HepG2 (cell line): ENCODE measurements around the gene SHF. TPM values are rescaled to one million over a fixed set of nuclear protein-coding genes. Genes with fewer than 3 reads are reported as not detected.

Source experiments
- MAFF ChIP-seq: IDR thresholded peaks from 2 replicates; pipeline ENCODE4 v1.6.1; 2011; ENCODE audit warnings: low read depth, low read length, improper control_type of control experiment
- MEF2D ChIP-seq: sonication (generic); formaldehyde crosslinking; IDR thresholded peaks from 2 replicates; pipeline ENCODE4 v1.5.1; 2020; ENCODE audit warnings: mild to moderate bottlenecking, missing genetic modification reagents
- MXD4 ChIP-seq: IDR thresholded peaks from 2 replicates; pipeline ENCODE4 v1.6.1; 2016; ENCODE audit warnings: mild to moderate bottlenecking, missing biosample characterization, missing genetic modification reagents
- PAF1 ChIP-seq: IDR thresholded peaks from 2 replicates; pipeline ENCODE4 v1.6.1; 2016; ENCODE audit warnings: missing genetic modification reagents, missing compliant biosample characterization
- SMARCE1 ChIP-seq: fragments of 450-650 bp; IDR thresholded peaks from 2 replicates; pipeline ENCODE4 v1.6.1; 2017; ENCODE audit warnings: borderline replicate concordance
- ZMYM4 ChIP-seq: sonication (generic); formaldehyde crosslinking; IDR thresholded peaks from 2 replicates; pipeline ENCODE4 v1.8.1; 2023; ENCODE audit warnings: mild to moderate bottlenecking, missing genetic modification reagents
- ZNF17 ChIP-seq: sonication (generic); formaldehyde crosslinking; IDR thresholded peaks from 2 replicates; pipeline ENCODE4 v1.5.0; 2020; ENCODE audit warnings: mild to moderate bottlenecking, missing genetic modification reagents
- ZSCAN9 ChIP-seq: IDR thresholded peaks from 2 replicates; pipeline ENCODE4 v1.6.1; 2016; ENCODE audit warnings: borderline replicate concordance
- polyA plus RNA-seq, 8 experiments: library from polyadenylated mRNA; depleted of rRNA in 3 of 8; stranded (reverse) in 7 of 8; unstranded in 1 of 8; fragments of >200 nt; fragmentation: Illumina TruSeq in 4 of 8; extraction: Trizol in 4 of 8; gene quantifications; 2 replicates each; pipeline versions ENCODE4 v1.2.1 to v1.2.3, GENCODE V29; 2011 to 2016; ENCODE audit warnings: low read depth in 4 of 8, missing spikeins in 1 of 8, mixed read lengths in 1 of 8; ENCODE audit not compliant: insufficient read depth in 1 of 8
- total RNA-seq, 5 experiments: library from RNA; depleted of rRNA; stranded (reverse); fragments of >200 nt; fragmentation: Illumina TruSeq; extraction: Trizol; gene quantifications; 2 replicates each; pipeline ENCODE4 v1.2.3, GENCODE V29; 2016; ENCODE audit warnings: low read depth in 1 of 5
- TF ChIP-seq, protein P1 (sequence below): sonication (generic); formaldehyde crosslinking; IDR thresholded peaks from 2 replicates; pipeline ENCODE4 v1.4.0; 2020; ENCODE audit warnings: mild to moderate bottlenecking, missing genetic modification reagents
- TF ChIP-seq, protein P2 (sequence below): sonication (generic); formaldehyde crosslinking; IDR thresholded peaks from 2 replicates; pipeline ENCODE4 v1.9.0; 2021; ENCODE audit warnings: missing genetic modification reagents, borderline replicate concordance
- TF ChIP-seq, protein P3 (sequence below): sonication (generic); formaldehyde crosslinking; IDR thresholded peaks from 2 replicates; pipeline ENCODE4 v1.4.0; 2020; ENCODE audit warnings: missing genetic modification reagents
- TF ChIP-seq, protein P4 (sequence below): sonication (generic); formaldehyde crosslinking; IDR thresholded peaks from 2 replicates; pipeline ENCODE4 v1.4.0; 2020; ENCODE audit warnings: low read depth, mild to moderate bottlenecking, missing genetic modification reagents

The SHF gene
- total and polyA plus RNA-seq, 2 of the 13 experiments (the other 11 are each of a cell fraction or from before 2014, with no cell fraction given): 20.9 to 25.5 TPM

DNA sequence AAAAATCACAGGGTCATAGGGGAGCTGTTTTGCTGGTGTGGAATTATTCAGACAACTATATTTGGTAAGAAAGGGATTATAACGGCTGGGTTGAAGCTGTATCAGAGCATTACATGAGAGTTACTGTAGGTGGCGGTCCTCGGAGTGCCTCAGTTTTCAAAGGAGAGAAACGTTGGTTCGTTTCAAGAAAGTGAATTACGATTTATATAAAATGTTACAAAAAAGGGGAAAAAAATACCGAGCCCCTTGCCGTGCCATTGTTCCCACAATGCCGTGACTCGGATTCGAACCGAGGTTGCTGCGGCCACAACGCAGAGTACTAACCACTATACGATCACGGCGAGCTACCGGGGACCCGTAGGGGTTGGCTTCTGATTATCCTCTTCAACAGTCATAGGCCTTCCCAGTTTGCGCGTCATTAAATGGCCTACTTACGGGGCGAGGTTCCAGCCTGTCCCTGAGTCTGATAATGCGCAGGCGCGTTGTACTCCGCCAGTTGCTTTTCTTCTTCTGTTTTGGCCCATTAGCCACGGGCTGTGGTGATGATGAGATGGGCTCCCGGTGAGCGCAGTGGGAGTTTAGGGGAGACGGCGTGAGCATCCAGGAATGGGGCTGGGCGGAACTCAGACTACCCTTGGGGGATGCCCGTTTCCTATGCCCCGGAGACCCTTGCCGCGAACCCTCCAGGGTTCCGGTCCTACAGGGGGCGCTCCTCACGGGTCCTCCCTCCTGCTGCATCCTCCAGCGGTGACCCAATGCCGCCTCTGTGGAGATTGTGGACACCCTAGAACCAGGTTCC is 10.8 kb upstream of the SHF start (continued):
- TF ChIP-seq, protein P1, sequence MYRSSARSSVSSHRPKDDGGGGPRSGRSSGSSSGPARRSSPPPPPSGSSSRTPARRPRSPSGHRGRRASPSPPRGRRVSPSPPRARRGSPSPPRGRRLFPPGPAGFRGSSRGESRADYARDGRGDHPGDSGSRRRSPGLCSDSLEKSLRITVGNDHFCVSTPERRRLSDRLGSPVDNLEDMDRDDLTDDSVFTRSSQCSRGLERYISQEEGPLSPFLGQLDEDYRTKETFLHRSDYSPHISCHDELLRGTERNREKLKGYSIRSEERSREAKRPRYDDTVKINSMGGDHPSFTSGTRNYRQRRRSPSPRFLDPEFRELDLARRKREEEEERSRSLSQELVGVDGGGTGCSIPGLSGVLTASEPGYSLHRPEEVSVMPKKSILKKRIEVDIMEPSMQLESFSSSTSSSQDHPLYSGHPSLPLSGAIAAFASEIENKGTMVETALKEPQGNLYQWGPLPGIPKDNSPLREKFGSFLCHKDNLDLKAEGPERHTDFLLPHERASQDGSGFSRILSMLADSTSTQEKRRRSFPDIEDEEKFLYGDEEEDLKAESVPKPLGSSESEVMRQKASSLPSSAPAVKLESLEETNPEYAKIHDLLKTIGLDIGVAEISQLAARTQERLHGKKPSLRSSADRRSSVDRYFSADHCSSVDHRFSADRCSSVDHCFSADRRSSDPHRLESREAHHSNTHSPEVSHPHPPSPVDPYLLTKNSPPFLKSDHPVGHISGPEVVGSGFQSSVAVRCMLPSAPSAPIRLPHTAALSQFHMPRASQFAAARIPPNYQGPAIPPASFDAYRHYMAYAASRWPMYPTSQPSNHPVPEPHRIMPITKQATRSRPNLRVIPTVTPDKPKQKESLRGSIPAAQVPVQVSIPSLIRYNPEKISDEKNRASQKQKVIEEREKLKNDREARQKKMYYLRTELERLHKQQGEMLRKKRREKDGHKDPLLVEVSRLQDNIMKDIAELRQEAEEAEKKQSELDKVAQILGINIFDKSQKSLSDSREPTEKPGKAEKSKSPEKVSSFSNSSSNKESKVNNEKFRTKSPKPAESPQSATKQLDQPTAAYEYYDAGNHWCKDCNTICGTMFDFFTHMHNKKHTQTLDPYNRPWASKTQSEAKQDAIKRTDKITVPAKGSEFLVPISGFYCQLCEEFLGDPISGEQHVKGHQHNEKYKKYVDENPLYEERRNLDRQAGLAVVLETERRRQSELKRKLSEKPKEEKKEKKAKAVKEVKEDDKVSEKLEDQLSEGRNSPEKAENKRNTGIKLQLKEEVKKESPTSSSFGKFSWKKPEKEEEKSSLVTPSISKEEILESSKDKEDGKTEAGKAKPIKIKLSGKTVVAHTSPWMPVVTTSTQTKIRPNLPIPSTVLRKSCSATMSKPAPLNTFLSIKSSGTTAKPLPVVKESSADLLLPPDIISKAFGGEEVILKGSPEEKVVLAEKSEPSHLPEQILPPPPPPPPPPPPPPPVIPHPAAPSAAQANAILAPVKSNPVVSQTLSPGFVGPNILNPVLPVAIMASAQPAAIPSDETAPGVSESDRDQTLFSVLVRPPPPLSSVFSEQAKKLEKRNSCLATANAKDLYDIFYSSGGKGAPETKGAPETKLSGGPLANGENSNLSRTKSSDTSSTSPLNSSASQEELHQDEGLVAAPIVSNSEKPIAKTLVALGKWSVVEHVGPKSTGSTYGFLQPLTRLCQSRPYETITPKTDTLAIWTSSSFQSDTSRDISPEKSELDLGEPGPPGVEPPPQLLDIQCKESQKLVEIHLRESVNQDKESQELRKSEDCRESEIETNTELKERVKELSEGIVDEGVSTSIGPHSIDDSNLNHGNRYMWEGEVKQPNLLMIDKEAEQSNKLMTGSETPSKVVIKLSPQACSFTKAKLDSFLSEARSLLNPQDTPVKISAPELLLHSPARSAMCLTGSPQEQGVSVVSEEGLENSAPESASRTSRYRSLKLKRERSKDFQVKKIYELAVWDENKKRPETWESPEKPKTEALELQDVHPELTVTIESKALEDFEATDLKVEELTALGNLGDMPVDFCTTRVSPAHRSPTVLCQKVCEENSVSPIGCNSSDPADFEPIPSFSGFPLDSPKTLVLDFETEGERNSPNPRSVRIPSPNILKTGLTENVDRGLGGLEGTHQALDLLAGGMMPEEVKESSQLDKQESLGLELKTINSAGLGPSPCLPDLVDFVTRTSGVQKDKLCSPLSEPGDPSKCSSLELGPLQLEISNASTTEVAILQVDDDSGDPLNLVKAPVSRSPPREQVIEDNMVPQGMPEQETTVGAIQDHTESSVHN (CRISPR knock-in tag): no peak
- TF ChIP-seq SMARCE1 (no peak), MXD4 (no peak), PAF1 (no peak), MEF2D (peak; percentile 35), ZSCAN9 (0 out of 2 replicates have a peak, but pooled peaks have one; percentile 48), ZNF17 (CRISPR knock-in tag) (no peak), ZMYM4 (peak; percentile 76), MAFF (no peak)
- TF ChIP-seq, protein P2, sequence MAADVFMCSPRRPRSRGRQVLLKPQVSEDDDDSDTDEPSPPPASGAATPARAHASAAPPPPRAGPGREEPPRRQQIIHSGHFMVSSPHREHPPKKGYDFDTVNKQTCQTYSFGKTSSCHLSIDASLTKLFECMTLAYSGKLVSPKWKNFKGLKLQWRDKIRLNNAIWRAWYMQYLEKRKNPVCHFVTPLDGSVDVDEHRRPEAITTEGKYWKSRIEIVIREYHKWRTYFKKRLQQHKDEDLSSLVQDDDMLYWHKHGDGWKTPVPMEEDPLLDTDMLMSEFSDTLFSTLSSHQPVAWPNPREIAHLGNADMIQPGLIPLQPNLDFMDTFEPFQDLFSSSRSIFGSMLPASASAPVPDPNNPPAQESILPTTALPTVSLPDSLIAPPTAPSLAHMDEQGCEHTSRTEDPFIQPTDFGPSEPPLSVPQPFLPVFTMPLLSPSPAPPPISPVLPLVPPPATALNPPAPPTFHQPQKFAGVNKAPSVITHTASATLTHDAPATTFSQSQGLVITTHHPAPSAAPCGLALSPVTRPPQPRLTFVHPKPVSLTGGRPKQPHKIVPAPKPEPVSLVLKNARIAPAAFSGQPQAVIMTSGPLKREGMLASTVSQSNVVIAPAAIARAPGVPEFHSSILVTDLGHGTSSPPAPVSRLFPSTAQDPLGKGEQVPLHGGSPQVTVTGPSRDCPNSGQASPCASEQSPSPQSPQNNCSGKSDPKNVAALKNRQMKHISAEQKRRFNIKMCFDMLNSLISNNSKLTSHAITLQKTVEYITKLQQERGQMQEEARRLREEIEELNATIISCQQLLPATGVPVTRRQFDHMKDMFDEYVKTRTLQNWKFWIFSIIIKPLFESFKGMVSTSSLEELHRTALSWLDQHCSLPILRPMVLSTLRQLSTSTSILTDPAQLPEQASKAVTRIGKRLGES: no peak
- TF ChIP-seq, protein P3, sequence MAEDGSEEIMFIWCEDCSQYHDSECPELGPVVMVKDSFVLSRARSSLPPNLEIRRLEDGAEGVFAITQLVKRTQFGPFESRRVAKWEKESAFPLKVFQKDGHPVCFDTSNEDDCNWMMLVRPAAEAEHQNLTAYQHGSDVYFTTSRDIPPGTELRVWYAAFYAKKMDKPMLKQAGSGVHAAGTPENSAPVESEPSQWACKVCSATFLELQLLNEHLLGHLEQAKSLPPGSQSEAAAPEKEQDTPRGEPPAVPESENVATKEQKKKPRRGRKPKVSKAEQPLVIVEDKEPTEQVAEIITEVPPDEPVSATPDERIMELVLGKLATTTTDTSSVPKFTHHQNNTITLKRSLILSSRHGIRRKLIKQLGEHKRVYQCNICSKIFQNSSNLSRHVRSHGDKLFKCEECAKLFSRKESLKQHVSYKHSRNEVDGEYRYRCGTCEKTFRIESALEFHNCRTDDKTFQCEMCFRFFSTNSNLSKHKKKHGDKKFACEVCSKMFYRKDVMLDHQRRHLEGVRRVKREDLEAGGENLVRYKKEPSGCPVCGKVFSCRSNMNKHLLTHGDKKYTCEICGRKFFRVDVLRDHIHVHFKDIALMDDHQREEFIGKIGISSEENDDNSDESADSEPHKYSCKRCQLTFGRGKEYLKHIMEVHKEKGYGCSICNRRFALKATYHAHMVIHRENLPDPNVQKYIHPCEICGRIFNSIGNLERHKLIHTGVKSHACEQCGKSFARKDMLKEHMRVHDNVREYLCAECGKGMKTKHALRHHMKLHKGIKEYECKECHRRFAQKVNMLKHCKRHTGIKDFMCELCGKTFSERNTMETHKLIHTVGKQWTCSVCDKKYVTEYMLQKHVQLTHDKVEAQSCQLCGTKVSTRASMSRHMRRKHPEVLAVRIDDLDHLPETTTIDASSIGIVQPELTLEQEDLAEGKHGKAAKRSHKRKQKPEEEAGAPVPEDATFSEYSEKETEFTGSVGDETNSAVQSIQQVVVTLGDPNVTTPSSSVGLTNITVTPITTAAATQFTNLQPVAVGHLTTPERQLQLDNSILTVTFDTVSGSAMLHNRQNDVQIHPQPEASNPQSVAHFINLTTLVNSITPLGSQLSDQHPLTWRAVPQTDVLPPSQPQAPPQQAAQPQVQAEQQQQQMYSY (CRISPR knock-in tag): no peak
- TF ChIP-seq, protein P4, sequence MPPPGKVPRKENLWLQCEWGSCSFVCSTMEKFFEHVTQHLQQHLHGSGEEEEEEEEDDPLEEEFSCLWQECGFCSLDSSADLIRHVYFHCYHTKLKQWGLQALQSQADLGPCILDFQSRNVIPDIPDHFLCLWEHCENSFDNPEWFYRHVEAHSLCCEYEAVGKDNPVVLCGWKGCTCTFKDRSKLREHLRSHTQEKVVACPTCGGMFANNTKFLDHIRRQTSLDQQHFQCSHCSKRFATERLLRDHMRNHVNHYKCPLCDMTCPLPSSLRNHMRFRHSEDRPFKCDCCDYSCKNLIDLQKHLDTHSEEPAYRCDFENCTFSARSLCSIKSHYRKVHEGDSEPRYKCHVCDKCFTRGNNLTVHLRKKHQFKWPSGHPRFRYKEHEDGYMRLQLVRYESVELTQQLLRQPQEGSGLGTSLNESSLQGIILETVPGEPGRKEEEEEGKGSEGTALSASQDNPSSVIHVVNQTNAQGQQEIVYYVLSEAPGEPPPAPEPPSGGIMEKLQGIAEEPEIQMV (CRISPR knock-in tag): no peak
